ENCODE measurements around the gene FBXO34.
"Not testable (repeated sequence)": the region's sequence is repeated elsewhere in the genome, so short reads cannot be mapped to it uniquely, and the experiment has no call there.

FBXO34 gene

DNA sequence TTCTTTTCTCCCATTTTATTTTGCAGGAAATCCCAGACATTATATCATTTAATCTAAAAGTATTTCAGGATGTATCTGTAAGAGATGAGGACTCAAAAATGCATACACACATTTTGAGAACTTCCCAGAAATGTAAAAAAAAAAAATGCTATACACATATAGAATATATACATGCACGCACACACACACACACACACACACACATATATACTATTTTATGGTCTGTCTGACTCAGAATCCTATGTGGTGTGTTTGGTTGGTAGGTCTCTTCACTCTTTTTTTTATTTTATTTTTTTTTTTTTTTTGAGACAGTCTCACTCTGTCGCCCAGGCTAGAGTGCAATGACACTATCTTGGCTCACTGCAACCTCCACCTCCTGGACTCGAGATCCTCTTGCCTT lies 65.5 kb downstream of the FBXO34 start:
- in situ Hi-C loops (cut with HindIII; ENCODE audit: low sequenced_read_pairs), result no loop called here
- DNase-seq (ENCODE audit: low read depth), result no peak
- TF ChIP-seq, protein P1, sequence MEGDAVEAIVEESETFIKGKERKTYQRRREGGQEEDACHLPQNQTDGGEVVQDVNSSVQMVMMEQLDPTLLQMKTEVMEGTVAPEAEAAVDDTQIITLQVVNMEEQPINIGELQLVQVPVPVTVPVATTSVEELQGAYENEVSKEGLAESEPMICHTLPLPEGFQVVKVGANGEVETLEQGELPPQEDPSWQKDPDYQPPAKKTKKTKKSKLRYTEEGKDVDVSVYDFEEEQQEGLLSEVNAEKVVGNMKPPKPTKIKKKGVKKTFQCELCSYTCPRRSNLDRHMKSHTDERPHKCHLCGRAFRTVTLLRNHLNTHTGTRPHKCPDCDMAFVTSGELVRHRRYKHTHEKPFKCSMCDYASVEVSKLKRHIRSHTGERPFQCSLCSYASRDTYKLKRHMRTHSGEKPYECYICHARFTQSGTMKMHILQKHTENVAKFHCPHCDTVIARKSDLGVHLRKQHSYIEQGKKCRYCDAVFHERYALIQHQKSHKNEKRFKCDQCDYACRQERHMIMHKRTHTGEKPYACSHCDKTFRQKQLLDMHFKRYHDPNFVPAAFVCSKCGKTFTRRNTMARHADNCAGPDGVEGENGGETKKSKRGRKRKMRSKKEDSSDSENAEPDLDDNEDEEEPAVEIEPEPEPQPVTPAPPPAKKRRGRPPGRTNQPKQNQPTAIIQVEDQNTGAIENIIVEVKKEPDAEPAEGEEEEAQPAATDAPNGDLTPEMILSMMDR (IDR thresholded peaks at IDR 0.05; ENCODE audit: low read depth, low read length, missing control alignments), result no peak
- no peak overlapping the region for H3K4me3 ChIP-seq (ENCODE audit: low read depth, low read length)

DNA sequence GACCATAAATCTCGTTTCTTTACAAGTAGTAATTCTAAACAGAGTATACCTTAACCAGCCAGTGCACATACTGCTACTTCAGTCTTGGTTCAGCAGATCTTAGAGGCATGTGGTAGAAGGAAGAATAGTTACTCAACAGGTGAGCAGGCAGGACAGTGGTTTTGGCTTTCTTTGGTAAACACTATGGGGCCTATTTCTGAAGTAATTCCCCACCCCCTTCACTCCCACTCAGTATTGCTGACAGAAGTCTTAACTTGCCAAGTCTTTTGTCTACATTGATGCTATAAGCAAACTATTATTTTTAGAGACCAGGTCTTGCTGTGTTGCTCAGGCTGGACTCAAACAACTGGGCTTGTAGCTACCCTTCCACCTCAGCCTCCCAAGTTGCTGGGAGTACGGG lies 68.5 kb downstream of the FBXO34 start:
- DNase-seq (ENCODE audit: low read depth), result no peak
- TF ChIP-seq, protein P1 (IDR thresholded peaks at IDR 0.05; ENCODE audit: low read depth, low read length, missing control alignments), result no peak
- in situ Hi-C loops (cut with HindIII; ENCODE audit: low sequenced_read_pairs), result no loop called here
- no peak overlapping the region for H3K4me3 ChIP-seq (ENCODE audit: low read depth, low read length)

DNA sequence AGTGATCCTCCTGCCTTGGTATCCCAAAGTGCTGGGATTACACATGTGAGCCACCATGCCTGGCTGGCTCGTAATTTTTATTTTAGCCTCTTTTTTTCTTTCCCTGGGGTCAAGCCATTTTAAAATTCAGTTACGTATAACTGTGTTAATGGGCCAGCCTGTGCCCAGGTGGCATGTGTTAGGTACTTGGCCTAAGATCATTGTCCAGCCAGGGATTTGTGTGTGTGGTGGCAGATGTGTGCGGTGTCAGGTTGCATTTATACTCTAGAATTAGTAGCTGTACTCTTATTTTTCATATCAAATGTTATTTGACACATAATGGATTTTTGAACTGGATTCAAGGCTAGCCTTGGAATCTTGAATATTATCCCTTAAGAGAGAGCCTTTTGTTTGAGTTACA lies 69.3 kb downstream of the FBXO34 start:
- H3K4me3 ChIP-seq (ENCODE audit: low read depth, low read length), result no peak overlapping the region
- TF ChIP-seq, protein P1 (IDR thresholded peaks at IDR 0.05; ENCODE audit: low read depth, low read length, missing control alignments), result no peak
- in situ Hi-C loops (cut with HindIII; ENCODE audit: low sequenced_read_pairs), result no loop called here
- DNase-seq (ENCODE audit: low read depth), result no peak

DNA sequence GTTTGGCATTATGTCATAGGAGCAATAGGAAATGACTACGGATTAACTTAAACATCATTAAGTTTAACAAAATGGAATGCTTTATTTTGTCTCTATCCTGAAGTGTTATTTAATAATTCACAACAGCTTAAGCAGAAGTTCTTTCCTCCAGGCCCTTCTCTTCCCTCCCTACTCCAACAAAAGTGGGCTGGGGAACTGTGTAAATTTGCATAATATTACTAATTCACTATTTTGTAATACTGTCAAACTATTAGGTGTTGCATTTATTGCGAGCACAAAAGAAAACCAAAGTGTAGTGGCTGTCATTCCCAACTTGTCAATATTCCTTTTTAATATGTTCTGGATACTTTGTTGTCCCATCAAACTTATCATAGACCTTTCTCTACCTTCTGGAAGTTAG lies 70.6 kb downstream of the FBXO34 start:
- DNase-seq (ENCODE audit: low read depth), result no peak
- TF ChIP-seq, protein P1 (IDR thresholded peaks at IDR 0.05; ENCODE audit: low read depth, low read length, missing control alignments), result no peak
- no peak overlapping the region for H3K4me3 ChIP-seq (ENCODE audit: low read depth, low read length)
- in situ Hi-C loops (cut with HindIII; ENCODE audit: low sequenced_read_pairs), result no loop called here

DNA sequence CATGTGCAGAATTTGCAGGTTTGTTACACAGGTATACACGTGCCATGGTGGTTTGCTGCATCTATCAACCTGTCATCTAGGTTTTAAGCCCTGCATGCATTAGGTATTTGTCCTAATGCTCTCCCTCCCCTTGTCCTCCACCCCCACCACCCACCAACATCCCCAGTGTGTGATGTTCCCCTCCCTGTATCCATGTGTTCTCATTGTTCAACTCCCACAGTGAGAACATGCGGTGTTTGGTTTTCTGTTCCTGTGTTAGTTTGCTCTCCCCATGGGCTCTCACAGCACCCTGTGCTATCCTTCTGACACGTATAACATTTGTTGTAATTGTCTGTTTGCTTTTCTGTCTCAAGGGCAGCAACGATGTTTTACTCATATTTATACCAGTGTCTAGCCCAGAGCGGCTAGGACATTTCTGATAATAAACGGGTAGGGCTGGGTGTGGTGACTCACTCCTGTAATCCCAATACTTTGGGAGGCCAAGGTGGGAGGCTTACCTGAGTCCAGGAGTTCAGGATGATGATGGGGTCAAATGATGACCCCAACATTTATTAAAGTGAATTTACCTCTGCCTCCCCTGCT lies 73.5 kb downstream of the FBXO34 start:
- DNase-seq (ENCODE audit: low read depth); H3K4me3 ChIP-seq (ENCODE audit: low read depth, low read length); in situ Hi-C loops (cut with HindIII; ENCODE audit: low sequenced_read_pairs): not testable (repeated sequence)

DNA sequence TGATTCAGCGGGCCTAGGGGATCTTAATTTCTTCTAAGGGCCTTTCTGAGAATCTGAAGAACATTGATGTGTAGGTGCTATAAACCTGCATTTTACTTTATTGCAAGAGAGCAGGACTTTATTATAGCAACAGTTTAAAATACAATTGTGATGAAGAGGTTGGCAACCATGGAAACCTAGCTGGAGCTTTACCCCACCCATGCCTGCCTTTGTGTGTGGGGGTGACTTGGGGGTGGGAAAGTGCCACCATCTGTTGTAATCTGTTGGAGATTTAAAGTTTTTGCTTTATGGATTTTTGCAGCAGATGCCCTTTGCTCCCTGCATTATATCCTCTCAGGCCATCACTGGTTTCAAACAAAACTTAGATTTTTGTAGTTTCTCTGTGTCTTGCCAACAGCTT lies 75.8 kb downstream of the FBXO34 start:
- DNase-seq (ENCODE audit: low read depth), result no peak
- in situ Hi-C loops (cut with HindIII; ENCODE audit: low sequenced_read_pairs), result no loop called here
- TF ChIP-seq, protein P1 (IDR thresholded peaks at IDR 0.05; ENCODE audit: low read depth, low read length, missing control alignments), result no peak

DNA sequence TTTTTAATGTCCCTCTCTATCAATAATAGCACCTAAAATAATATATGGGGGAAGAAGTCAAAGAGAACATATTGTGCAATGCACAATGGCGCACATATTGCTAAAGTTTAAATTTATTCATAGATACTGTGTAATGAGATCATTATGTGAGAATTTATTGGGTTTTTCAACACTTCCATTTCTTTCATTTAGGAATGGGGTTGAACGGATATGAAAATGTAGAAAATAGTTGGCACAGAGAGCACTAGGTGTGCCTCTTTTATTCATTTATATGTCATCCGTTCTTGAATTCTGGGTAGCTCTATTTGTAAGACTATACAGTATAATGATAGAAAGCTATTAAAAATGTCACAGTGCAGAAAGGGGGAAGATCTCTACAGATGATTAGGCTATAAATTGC lies 76.5 kb downstream of the FBXO34 start:
- no peak overlapping the region for H3K4me3 ChIP-seq (ENCODE audit: low read depth, low read length)
- in situ Hi-C loops (cut with HindIII; ENCODE audit: low sequenced_read_pairs), result no loop called here
- DNase-seq (ENCODE audit: low read depth), result no peak
- TF ChIP-seq, protein P1 (IDR thresholded peaks at IDR 0.05; ENCODE audit: low read depth, low read length, missing control alignments), result no peak

More for the DNA sequence above, 75.8 kb downstream of the FBXO34 start:
- H3K4me3 ChIP-seq (ENCODE audit: low read depth, low read length), result no peak overlapping the region

All from astrocyte of the cerebellum (primary cell).